K562 (cell line): ENCODE measurements around the gene ACLY. TPM values are rescaled to one million over a fixed set of nuclear protein-coding genes. Genes with fewer than 3 reads are reported as not detected.

Experiments
- polyA plus RNA-seq, 8 experiments: library from polyadenylated mRNA; depleted of rRNA in 4 of 8; stranded (reverse) in 5 of 8; unstranded in 3 of 8; fragments of >200 nt; fragmentation: Nextera tagmentation in 2 of 8; fragmentation: Illumina TruSeq in 1 of 8; extraction: Ambion mirVana in 2 of 8; extraction: Trizol in 1 of 8; gene quantifications; 2 replicates each; pipeline versions ENCODE4 v1.2.1 to v1.2.3, GENCODE V29; 2011 to 2014; ENCODE audit warnings: inconsistent platforms in 1 of 8, missing spikeins in 1 of 8
- total RNA-seq, 7 experiments: library from RNA; depleted of rRNA in 6 of 7; stranded (reverse); fragments of >200 nt in 6 of 7; fragmentation: Illumina TruSeq in 2 of 7; extraction: Trizol in 2 of 7; gene quantifications; 2 replicates each; pipeline versions ENCODE4 v1.2.1 to v1.2.3, GENCODE V29; 2011 to 2021; ENCODE audit warnings: low replicate concordance in 1 of 7
- TF ChIP-seq, protein P1 (sequence below), 2 experiments: fragments of 450-650 bp; IDR thresholded peaks; 2 replicates each; pipeline ENCODE4 v1.6.1; 2016; ENCODE audit warnings: mild to moderate bottlenecking in 2 of 2, borderline replicate concordance in 1 of 2, low read depth in 1 of 2, moderate library complexity in 1 of 2

Gene ACLY
- total and polyA plus RNA-seq, 9 of the 15 experiments (the other 6 are each of a cell fraction or from before 2014, with no cell fraction given) = 42.9 to 280 (median 125) TPM

- TF ChIP-seq, protein P1, sequence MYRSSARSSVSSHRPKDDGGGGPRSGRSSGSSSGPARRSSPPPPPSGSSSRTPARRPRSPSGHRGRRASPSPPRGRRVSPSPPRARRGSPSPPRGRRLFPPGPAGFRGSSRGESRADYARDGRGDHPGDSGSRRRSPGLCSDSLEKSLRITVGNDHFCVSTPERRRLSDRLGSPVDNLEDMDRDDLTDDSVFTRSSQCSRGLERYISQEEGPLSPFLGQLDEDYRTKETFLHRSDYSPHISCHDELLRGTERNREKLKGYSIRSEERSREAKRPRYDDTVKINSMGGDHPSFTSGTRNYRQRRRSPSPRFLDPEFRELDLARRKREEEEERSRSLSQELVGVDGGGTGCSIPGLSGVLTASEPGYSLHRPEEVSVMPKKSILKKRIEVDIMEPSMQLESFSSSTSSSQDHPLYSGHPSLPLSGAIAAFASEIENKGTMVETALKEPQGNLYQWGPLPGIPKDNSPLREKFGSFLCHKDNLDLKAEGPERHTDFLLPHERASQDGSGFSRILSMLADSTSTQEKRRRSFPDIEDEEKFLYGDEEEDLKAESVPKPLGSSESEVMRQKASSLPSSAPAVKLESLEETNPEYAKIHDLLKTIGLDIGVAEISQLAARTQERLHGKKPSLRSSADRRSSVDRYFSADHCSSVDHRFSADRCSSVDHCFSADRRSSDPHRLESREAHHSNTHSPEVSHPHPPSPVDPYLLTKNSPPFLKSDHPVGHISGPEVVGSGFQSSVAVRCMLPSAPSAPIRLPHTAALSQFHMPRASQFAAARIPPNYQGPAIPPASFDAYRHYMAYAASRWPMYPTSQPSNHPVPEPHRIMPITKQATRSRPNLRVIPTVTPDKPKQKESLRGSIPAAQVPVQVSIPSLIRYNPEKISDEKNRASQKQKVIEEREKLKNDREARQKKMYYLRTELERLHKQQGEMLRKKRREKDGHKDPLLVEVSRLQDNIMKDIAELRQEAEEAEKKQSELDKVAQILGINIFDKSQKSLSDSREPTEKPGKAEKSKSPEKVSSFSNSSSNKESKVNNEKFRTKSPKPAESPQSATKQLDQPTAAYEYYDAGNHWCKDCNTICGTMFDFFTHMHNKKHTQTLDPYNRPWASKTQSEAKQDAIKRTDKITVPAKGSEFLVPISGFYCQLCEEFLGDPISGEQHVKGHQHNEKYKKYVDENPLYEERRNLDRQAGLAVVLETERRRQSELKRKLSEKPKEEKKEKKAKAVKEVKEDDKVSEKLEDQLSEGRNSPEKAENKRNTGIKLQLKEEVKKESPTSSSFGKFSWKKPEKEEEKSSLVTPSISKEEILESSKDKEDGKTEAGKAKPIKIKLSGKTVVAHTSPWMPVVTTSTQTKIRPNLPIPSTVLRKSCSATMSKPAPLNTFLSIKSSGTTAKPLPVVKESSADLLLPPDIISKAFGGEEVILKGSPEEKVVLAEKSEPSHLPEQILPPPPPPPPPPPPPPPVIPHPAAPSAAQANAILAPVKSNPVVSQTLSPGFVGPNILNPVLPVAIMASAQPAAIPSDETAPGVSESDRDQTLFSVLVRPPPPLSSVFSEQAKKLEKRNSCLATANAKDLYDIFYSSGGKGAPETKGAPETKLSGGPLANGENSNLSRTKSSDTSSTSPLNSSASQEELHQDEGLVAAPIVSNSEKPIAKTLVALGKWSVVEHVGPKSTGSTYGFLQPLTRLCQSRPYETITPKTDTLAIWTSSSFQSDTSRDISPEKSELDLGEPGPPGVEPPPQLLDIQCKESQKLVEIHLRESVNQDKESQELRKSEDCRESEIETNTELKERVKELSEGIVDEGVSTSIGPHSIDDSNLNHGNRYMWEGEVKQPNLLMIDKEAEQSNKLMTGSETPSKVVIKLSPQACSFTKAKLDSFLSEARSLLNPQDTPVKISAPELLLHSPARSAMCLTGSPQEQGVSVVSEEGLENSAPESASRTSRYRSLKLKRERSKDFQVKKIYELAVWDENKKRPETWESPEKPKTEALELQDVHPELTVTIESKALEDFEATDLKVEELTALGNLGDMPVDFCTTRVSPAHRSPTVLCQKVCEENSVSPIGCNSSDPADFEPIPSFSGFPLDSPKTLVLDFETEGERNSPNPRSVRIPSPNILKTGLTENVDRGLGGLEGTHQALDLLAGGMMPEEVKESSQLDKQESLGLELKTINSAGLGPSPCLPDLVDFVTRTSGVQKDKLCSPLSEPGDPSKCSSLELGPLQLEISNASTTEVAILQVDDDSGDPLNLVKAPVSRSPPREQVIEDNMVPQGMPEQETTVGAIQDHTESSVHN (IDR thresholded peaks at IDR 0.05; ENCODE audit: borderline replicate concordance in 1 of 2, low read depth in 1 of 2) = no peak
Observed at GRCh38 chr17:41917192-41917591, 1.6 kb downstream of the ACLY start (continued).
